WTC11 (cell line): ENCODE data around the gene PRKG2. TPM values are rescaled to one million over a fixed set of nuclear protein-coding genes. Genes with fewer than 3 reads are reported as not detected.

Experiments used
- ATAC-seq: fragments of 200-7000 bp; cut with Tn5 transposase; 2 replicates; pipeline ENCODE4 v1.10.0; 2021; ENCODE audit warnings: mild to moderate bottlenecking, moderate library complexity
- CTCF ChIA-PET: fragments of 300-600 bp; sonication (Branson Sonifier 250); formaldehyde crosslinking; loops from one replicate; lab custom pipeline; 2021; ENCODE audit warnings: antibody characterized with exemption; lab: Charles Lee
- POLR2A ChIA-PET: fragments of 350-600 bp; sonication (Branson Sonifier 250); formaldehyde crosslinking; loops from one replicate; lab custom pipeline; 2021; ENCODE audit warnings: antibody characterized with exemption; lab: Charles Lee
- DNase-seq: peaks from one replicate; pipeline ENCODE4 v3.0.0; 2021; ENCODE audit warnings: low spot score
- H3K27ac Mint-ChIP-seq: 2 replicates; pipeline ENCODE4 v1.8.0; 2021; ENCODE audit warnings: mixed read lengths
- H3K27me3 Mint-ChIP-seq: 2 replicates; pipeline ENCODE4 v1.8.0; 2021; ENCODE audit warnings: low read depth, mild to moderate bottlenecking, moderate library complexity, mixed read lengths
- H3K36me3 Mint-ChIP-seq: 2 replicates; pipeline ENCODE4 v1.8.0; 2021; ENCODE audit warnings: mixed read lengths
- H3K4me1 Mint-ChIP-seq: 2 replicates; pipeline ENCODE4 v1.8.0; 2022; ENCODE audit warnings: mixed read lengths
- H3K4me3 Mint-ChIP-seq: 2 replicates; pipeline ENCODE4 v1.8.0; 2021; ENCODE audit warnings: mild to moderate bottlenecking, moderate library complexity, mixed read lengths
- H3K9me3 Mint-ChIP-seq: 2 replicates; pipeline ENCODE4 v1.8.0; 2021; ENCODE audit warnings: mixed read lengths
- CREB1 ChIP-seq: sonication (generic); formaldehyde crosslinking; IDR thresholded peaks from 2 replicates; pipeline ENCODE4 v1.8.0; 2023; ENCODE audit warnings: mild to moderate bottlenecking, missing genetic modification reagents
- FOXP1 ChIP-seq: sonication (generic); formaldehyde crosslinking; IDR thresholded peaks from 2 replicates; pipeline ENCODE4 v1.8.0; 2022; ENCODE audit warnings: missing genetic modification reagents, mild to moderate bottlenecking, moderate library complexity, borderline replicate concordance
- GABPB1 ChIP-seq: sonication (generic); formaldehyde crosslinking; IDR thresholded peaks from 2 replicates; pipeline ENCODE4 v1.8.1; 2023; ENCODE audit warnings: mild to moderate bottlenecking, missing genetic modification reagents
- SOX15 ChIP-seq: fragments of 250-450 bp; sonication (Bioruptor Pico); IDR thresholded peaks from 2 replicates; pipeline ENCODE4 v1.9.0; 2021; ENCODE audit warnings: mild to moderate bottlenecking
- ZNF219 ChIP-seq: sonication (generic); formaldehyde crosslinking; IDR thresholded peaks from 2 replicates; pipeline ENCODE4 v1.8.0; 2023; ENCODE audit warnings: missing genetic modification reagents, mild to moderate bottlenecking, borderline replicate concordance
- ZNF423 ChIP-seq: fragments of 250-450 bp; sonication (Bioruptor Pico); IDR thresholded peaks from 2 replicates; pipeline ENCODE4 v2.1.2; 2022; ENCODE audit warnings: mild to moderate bottlenecking, moderate library complexity
- total RNA-seq: library from RNA; stranded (reverse); gene quantifications from 3 replicates; pipeline ENCODE4 v1.2.3, GENCODE V29; 2021
- TF ChIP-seq, protein P1 (sequence below): sonication (generic); formaldehyde crosslinking; IDR thresholded peaks from 2 replicates; pipeline ENCODE4 v1.8.1; 2022; ENCODE audit warnings: low read depth, mild to moderate bottlenecking, moderate library complexity, missing genetic modification reagents, borderline replicate concordance
- TF ChIP-seq, protein P2 (sequence below): sonication (generic); formaldehyde crosslinking; IDR thresholded peaks from 2 replicates; pipeline ENCODE4 v1.8.0; 2022; ENCODE audit warnings: mild to moderate bottlenecking, missing genetic modification reagents
- TF ChIP-seq, protein P3 (sequence below): sonication (generic); formaldehyde crosslinking; IDR thresholded peaks from 2 replicates; pipeline ENCODE4 v1.8.1; 2022; ENCODE audit warnings: missing genetic modification reagents, borderline replicate concordance
- TF ChIP-seq, protein P4 (sequence below): sonication (generic); formaldehyde crosslinking; IDR thresholded peaks from 2 replicates; pipeline ENCODE4 v1.8.1; 2023; ENCODE audit warnings: mild to moderate bottlenecking, missing genetic modification reagents, moderate library complexity
- TF ChIP-seq, protein P5 (sequence below): sonication (generic); formaldehyde crosslinking; IDR thresholded peaks from 2 replicates; pipeline ENCODE4 v1.8.1; 2023; ENCODE audit warnings: mild to moderate bottlenecking, missing genetic modification reagents
- TF ChIP-seq, protein P6 (sequence below): sonication (generic); formaldehyde crosslinking; IDR thresholded peaks from 2 replicates; pipeline ENCODE4 v1.8.0; 2022; ENCODE audit warnings: mild to moderate bottlenecking, missing genetic modification reagents
- TF ChIP-seq, protein P7 (sequence below): sonication (generic); formaldehyde crosslinking; IDR thresholded peaks from 2 replicates; pipeline ENCODE4 v1.8.1; 2023; ENCODE audit warnings: mild to moderate bottlenecking, moderate library complexity, missing genetic modification reagents
- TF ChIP-seq, protein P8 (sequence below): sonication (generic); formaldehyde crosslinking; IDR thresholded peaks from 2 replicates; pipeline ENCODE4 v1.8.0; 2022; ENCODE audit warnings: mild to moderate bottlenecking, missing genetic modification reagents
- TF ChIP-seq, protein P9 (sequence below): sonication (generic); formaldehyde crosslinking; IDR thresholded peaks from 2 replicates; pipeline ENCODE4 v1.8.1; 2022; ENCODE audit warnings: mild to moderate bottlenecking, missing genetic modification reagents, moderate library complexity, borderline replicate concordance
- TF ChIP-seq, protein P10 (sequence below): sonication (generic); formaldehyde crosslinking; IDR thresholded peaks from 2 replicates; pipeline ENCODE4 v1.8.0; 2023; ENCODE audit warnings: mild to moderate bottlenecking, missing genetic modification reagents

The PRKG2 gene
- total RNA-seq, 1 experiment from 2014 or later, result 2.7 TPM

DNA sequence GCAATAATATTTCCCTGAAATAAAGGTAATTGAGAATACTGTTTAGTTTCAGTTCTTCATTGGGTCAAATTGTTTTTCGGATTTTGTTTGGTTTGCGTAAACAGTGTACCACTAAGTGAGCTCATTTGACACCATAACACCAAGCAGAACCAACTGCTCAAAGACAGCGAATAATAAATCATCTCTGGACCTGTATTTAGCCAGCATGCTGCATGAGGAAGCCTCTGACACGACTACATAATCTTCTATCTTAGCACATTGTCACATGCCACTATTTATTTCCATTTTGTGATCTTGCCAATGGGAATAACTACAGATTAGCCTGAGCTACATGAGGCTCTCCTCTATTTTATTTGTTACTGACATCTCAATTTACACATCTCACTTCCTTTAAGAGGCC, 12.1 kb upstream of the PRKG2 start:
- Mint-ChIP-seq H3K27ac (no peak overlapping the region), H3K4me3 (no peak overlapping the region), H3K4me1 (peaks cover 26% of the 10 kb centered on the region), H3K27me3 (peaks cover 5% of the 10 kb centered on the region; the same call in 1 of the 2 replicates), H3K36me3 (peaks cover 37% of the 10 kb centered on the region), H3K9me3 (peaks cover 53% of the 10 kb centered on the region)
- TF ChIP-seq, protein P1, sequence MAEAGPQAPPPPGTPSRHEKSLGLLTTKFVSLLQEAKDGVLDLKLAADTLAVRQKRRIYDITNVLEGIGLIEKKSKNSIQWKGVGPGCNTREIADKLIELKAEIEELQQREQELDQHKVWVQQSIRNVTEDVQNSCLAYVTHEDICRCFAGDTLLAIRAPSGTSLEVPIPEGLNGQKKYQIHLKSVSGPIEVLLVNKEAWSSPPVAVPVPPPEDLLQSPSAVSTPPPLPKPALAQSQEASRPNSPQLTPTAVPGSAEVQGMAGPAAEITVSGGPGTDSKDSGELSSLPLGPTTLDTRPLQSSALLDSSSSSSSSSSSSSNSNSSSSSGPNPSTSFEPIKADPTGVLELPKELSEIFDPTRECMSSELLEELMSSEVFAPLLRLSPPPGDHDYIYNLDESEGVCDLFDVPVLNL (CRISPR knock-in tag), result no peak
- TF ChIP-seq, protein P2, sequence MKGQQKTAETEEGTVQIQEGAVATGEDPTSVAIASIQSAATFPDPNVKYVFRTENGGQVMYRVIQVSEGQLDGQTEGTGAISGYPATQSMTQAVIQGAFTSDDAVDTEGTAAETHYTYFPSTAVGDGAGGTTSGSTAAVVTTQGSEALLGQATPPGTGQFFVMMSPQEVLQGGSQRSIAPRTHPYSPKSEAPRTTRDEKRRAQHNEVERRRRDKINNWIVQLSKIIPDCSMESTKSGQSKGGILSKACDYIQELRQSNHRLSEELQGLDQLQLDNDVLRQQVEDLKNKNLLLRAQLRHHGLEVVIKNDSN, result no peak
- TF ChIP-seq CREB1 (CRISPR knock-in tag), result no peak
- no peak for TF ChIP-seq GABPB1 (CRISPR knock-in tag)
- TF ChIP-seq SOX15 (CRISPR knock-in tag), result no peak
- no peak for TF ChIP-seq ZNF423 (CRISPR knock-in tag)
- ATAC-seq, result no peak
- CTCF ChIA-PET, result interaction anchor here (1.2 to 1.3 kb wide), 2 partner anchors 13 to 33 kb away, joined by 4 read pairs; no protein-coding TSS in a partner anchor
- POLR2A ChIA-PET, result no interaction called here
- no peak for DNase-seq

DNA sequence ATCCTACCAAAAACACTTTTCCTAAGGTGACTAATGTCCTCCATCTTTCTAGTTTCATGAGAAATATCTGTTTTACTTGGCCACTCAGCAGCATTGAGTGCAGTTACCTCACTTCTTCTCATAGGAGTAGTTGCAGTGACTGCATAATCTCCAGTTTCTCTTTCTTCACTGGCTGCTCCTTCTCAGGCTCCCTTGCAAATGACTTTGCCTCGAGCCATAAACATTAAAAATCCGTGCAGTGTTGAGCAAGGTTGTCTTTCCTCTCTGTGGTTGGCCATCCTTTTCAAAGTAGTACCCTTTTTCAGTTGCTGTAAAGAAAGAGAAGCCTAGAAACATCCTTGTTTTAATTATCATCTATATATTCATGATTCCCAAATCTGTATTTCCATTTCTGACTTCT, 10.2 kb upstream of the PRKG2 start:
- no peaks in the 10 kb centered on the region; the same call in 1 of the 2 replicates for H3K27me3 Mint-ChIP-seq
- CTCF ChIA-PET, result no interaction called here

More for the DNA sequence above, 10.2 kb upstream of the PRKG2 start:
- no peak overlapping the region for H3K4me3 Mint-ChIP-seq
- TF ChIP-seq, protein P3, sequence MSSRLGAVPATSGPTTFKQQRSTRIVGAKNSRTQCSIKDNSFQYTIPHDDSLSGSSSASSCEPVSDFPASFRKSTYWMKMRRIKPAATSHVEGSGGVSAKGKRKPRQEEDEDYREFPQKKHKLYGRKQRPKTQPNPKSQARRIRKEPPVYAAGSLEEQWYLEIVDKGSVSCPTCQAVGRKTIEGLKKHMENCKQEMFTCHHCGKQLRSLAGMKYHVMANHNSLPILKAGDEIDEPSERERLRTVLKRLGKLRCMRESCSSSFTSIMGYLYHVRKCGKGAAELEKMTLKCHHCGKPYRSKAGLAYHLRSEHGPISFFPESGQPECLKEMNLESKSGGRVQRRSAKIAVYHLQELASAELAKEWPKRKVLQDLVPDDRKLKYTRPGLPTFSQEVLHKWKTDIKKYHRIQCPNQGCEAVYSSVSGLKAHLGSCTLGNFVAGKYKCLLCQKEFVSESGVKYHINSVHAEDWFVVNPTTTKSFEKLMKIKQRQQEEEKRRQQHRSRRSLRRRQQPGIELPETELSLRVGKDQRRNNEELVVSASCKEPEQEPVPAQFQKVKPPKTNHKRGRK, result no peak
- TF ChIP-seq, protein P4, sequence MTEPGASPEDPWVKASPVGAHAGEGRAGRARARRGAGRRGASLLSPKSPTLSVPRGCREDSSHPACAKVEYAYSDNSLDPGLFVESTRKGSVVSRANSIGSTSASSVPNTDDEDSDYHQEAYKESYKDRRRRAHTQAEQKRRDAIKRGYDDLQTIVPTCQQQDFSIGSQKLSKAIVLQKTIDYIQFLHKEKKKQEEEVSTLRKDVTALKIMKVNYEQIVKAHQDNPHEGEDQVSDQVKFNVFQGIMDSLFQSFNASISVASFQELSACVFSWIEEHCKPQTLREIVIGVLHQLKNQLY (CRISPR knock-in tag), result no peak
- TF ChIP-seq, protein P5, sequence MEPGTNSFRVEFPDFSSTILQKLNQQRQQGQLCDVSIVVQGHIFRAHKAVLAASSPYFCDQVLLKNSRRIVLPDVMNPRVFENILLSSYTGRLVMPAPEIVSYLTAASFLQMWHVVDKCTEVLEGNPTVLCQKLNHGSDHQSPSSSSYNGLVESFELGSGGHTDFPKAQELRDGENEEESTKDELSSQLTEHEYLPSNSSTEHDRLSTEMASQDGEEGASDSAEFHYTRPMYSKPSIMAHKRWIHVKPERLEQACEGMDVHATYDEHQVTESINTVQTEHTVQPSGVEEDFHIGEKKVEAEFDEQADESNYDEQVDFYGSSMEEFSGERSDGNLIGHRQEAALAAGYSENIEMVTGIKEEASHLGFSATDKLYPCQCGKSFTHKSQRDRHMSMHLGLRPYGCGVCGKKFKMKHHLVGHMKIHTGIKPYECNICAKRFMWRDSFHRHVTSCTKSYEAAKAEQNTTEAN, result no peak
- TF ChIP-seq, protein P2, result no peak
- TF ChIP-seq FOXP1 (CRISPR knock-in tag) (no peak), ZNF423 (CRISPR knock-in tag) (no peak), ZNF219 (CRISPR knock-in tag) (no peak)
- TF ChIP-seq, protein P6, sequence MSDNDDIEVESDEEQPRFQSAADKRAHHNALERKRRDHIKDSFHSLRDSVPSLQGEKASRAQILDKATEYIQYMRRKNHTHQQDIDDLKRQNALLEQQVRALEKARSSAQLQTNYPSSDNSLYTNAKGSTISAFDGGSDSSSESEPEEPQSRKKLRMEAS (CRISPR knock-in tag), result no peak
- TF ChIP-seq, protein P7, sequence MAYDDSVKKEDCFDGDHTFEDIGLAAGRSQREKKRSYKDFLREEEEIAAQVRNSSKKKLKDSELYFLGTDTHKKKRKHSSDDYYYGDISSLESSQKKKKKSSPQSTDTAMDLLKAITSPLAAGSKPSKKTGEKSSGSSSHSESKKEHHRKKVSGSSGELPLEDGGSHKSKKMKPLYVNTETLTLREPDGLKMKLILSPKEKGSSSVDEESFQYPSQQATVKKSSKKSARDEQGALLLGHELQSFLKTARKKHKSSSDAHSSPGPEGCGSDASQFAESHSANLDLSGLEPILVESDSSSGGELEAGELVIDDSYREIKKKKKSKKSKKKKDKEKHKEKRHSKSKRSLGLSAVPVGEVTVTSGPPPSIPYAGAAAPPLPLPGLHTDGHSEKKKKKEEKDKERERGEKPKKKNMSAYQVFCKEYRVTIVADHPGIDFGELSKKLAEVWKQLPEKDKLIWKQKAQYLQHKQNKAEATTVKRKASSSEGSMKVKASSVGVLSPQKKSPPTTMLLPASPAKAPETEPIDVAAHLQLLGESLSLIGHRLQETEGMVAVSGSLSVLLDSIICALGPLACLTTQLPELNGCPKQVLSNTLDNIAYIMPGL (CRISPR knock-in tag), result no peak
- TF ChIP-seq, protein P8, sequence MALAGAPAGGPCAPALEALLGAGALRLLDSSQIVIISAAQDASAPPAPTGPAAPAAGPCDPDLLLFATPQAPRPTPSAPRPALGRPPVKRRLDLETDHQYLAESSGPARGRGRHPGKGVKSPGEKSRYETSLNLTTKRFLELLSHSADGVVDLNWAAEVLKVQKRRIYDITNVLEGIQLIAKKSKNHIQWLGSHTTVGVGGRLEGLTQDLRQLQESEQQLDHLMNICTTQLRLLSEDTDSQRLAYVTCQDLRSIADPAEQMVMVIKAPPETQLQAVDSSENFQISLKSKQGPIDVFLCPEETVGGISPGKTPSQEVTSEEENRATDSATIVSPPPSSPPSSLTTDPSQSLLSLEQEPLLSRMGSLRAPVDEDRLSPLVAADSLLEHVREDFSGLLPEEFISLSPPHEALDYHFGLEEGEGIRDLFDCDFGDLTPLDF, result no peak
- TF ChIP-seq, protein P9, sequence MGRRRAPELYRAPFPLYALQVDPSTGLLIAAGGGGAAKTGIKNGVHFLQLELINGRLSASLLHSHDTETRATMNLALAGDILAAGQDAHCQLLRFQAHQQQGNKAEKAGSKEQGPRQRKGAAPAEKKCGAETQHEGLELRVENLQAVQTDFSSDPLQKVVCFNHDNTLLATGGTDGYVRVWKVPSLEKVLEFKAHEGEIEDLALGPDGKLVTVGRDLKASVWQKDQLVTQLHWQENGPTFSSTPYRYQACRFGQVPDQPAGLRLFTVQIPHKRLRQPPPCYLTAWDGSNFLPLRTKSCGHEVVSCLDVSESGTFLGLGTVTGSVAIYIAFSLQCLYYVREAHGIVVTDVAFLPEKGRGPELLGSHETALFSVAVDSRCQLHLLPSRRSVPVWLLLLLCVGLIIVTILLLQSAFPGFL (CRISPR knock-in tag), result no peak
- TF ChIP-seq, protein P10, sequence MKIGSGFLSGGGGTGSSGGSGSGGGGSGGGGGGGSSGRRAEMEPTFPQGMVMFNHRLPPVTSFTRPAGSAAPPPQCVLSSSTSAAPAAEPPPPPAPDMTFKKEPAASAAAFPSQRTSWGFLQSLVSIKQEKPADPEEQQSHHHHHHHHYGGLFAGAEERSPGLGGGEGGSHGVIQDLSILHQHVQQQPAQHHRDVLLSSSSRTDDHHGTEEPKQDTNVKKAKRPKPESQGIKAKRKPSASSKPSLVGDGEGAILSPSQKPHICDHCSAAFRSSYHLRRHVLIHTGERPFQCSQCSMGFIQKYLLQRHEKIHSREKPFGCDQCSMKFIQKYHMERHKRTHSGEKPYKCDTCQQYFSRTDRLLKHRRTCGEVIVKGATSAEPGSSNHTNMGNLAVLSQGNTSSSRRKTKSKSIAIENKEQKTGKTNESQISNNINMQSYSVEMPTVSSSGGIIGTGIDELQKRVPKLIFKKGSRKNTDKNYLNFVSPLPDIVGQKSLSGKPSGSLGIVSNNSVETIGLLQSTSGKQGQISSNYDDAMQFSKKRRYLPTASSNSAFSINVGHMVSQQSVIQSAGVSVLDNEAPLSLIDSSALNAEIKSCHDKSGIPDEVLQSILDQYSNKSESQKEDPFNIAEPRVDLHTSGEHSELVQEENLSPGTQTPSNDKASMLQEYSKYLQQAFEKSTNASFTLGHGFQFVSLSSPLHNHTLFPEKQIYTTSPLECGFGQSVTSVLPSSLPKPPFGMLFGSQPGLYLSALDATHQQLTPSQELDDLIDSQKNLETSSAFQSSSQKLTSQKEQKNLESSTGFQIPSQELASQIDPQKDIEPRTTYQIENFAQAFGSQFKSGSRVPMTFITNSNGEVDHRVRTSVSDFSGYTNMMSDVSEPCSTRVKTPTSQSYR (CRISPR knock-in tag), result no peak
- DNase-seq (no peak), ATAC-seq (no peak)
- peaks cover 34% of the 10 kb centered on the region for H3K9me3 Mint-ChIP-seq
- POLR2A ChIA-PET, result no interaction called here
- no peak overlapping the region for H3K27ac Mint-ChIP-seq
- peaks cover 36% of the 10 kb centered on the region for H3K4me1 Mint-ChIP-seq
- peaks cover 18% of the 10 kb centered on the region for H3K36me3 Mint-ChIP-seq
